ENCODE measurements around the gene LYZL1. TPM values are rescaled to one million over a fixed set of nuclear protein-coding genes. Genes with fewer than 3 reads are reported as not detected.
"Not testable (repeated sequence)": the region's sequence is repeated elsewhere in the genome, so short reads cannot be mapped to it uniquely, and the experiment has no call there.

The LYZL1 gene
- total RNA-seq, 4 donors from 2014 or later: not detected

- Histone ChIP-seq H3K4me3 (no peak overlapping the region), H3K36me3 (no peaks in the 10 kb centered on the region), H3K4me1 (peaks cover 0 to 7% (median 0%) of the 10 kb centered on the region in 4 donors), H3K27ac (no peak overlapping the region), H3K9me3 (no peaks in the 10 kb centered on the region), H3K27me3 (no peaks in the 10 kb centered on the region)
- WGBS, 2 donors: 67 to 72% methylated on average over 3 of the region's 3 CpGs
- DNase-seq (ENCODE audit: low spot score in 2 of 2): no peak
- TF ChIP-seq CTCF (IDR thresholded peaks at IDR 0.05) (no peak), EP300 (IDR thresholded peaks at IDR 0.05) (no peak), POLR2A (IDR thresholded peaks at IDR 0.05) (no peak)
Measured at GRCh38 chr10:29309465-29309864, 20.6 kb downstream of the LYZL1 start.

- H3K27me3 ChIP-seq; DNase-seq (ENCODE audit: low spot score in 2 of 2); H3K36me3 ChIP-seq; H3K27ac ChIP-seq; H3K4me3 ChIP-seq; H3K4me1 ChIP-seq; H3K9me3 ChIP-seq: not testable (repeated sequence)
- WGBS, 2 donors: 64 to 72% methylated on average over 7 of the region's 7 CpGs
Measured at GRCh38 chr10:29310463-29310862, 21.6 kb downstream of the LYZL1 start.

- no peak overlapping the region for H3K27ac ChIP-seq
- H3K36me3 ChIP-seq: no peaks in the 10 kb centered on the region
- H3K4me3 ChIP-seq: no peak overlapping the region
- TF ChIP-seq EP300 (IDR thresholded peaks at IDR 0.05): no peak
- TF ChIP-seq POLR2A (IDR thresholded peaks at IDR 0.05): no peak
- no peak for TF ChIP-seq CTCF (IDR thresholded peaks at IDR 0.05)
- H3K9me3 ChIP-seq: no peaks in the 10 kb centered on the region
- no peaks in the 10 kb centered on the region for H3K27me3 ChIP-seq
- 92 to 95% methylated on average over 3 of the region's 3 CpGs for WGBS, 2 donors
- DNase-seq (ENCODE audit: low spot score in 2 of 2): no peak
- peaks cover 0 to 13% (median 0%) of the 10 kb centered on the region in 4 donors for H3K4me1 ChIP-seq
Measured at GRCh38 chr10:29313071-29313470, 24.2 kb downstream of the LYZL1 start.

GRCh38 chr10:29314726-29315125 is 25.9 kb downstream of the LYZL1 start:
- peaks cover 0 to 30% (median 0%) of the 10 kb centered on the region in 4 donors for H3K4me1 ChIP-seq
- no peaks in the 10 kb centered on the region for H3K27me3 ChIP-seq
- H3K36me3 ChIP-seq: no peaks in the 10 kb centered on the region
- TF ChIP-seq POLR2A (IDR thresholded peaks at IDR 0.05): no peak
- no peak for TF ChIP-seq CTCF (IDR thresholded peaks at IDR 0.05)
- TF ChIP-seq EP300 (IDR thresholded peaks at IDR 0.05): no peak
- no peaks in the 10 kb centered on the region for H3K9me3 ChIP-seq
- H3K27ac ChIP-seq: no peak overlapping the region
- DNase-seq (ENCODE audit: low spot score in 2 of 2): no peak
- WGBS, 2 donors: 90% methylated on average over 8 of the region's 8 CpGs
- no peak overlapping the region for H3K4me3 ChIP-seq

- H3K9me3 ChIP-seq: no peaks in the 10 kb centered on the region
- TF ChIP-seq CTCF (IDR thresholded peaks at IDR 0.05) (no peak), POLR2A (IDR thresholded peaks at IDR 0.05) (no peak), EP300 (IDR thresholded peaks at IDR 0.05) (no peak)
- no peak overlapping the region for H3K4me3 ChIP-seq
- H3K4me1 ChIP-seq: peaks cover 0 to 30% (median 0%) of the 10 kb centered on the region in 4 donors
- H3K36me3 ChIP-seq: no peaks in the 10 kb centered on the region
- DNase-seq (ENCODE audit: low spot score in 2 of 2): no peak
- WGBS, 2 donors: 84 to 92% methylated on average over 5 of the region's 5 CpGs
- H3K27me3 ChIP-seq: no peaks in the 10 kb centered on the region
- H3K27ac ChIP-seq: no peak overlapping the region
Measured at GRCh38 chr10:29315814-29316213, 26.9 kb downstream of the LYZL1 start.
